Measurements from ENCODE around the gene TSPYL1.

DNA sequence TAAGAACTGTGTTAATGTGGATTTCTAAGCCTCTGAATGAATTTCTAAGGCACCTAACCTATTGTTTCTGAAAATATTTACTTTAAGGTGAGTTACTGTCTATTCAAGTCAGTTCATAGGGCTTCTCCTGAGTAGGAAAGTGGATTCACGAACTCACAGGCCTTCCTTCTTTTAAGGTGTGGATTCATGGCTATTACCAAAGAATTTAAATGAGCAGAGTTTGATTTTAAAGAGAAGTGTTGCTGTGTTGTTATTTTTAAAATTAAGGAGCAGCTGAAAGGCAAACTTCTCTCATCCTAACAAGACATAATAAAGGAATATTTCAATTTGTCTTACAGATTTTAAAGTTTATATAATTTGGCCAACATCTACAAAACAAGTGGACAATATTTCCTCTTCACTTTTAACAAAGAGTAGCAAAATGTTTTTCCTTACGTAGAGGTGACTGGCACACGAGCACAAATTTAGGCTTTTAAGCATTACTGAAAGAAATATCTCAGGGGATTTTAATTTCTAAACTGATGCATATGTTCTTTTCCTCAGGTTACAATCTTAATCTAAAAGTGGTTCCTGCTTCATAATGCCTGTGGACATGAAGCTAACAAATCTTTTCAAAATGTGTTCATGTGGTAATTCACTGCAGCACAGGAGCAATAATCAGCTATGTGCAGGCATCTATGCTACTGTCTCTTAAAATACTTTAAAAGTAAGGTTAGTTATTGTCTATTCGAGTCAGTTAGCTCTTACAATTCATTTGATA, 25.3 kb downstream of the TSPYL1 start:
- TF ChIP-seq HDGF (IDR thresholded peaks at IDR 0.05; ENCODE audit: borderline replicate concordance) (no peak), FOXK2 (IDR thresholded peaks at IDR 0.05) (no peak), SUZ12 (IDR thresholded peaks at IDR 0.05) (no peak), BHLHE40 (IDR thresholded peaks at IDR 0.05; ENCODE audit: borderline replicate concordance) (no peak), TARDBP (IDR thresholded peaks at IDR 0.05) (no peak), FOXA1 (IDR thresholded peaks at IDR 0.05) (no peak)

All from HEK293T (cell line).